ENCODE measurements around the gene MAST4. TPM values are rescaled to one million over a fixed set of nuclear protein-coding genes. Genes with fewer than 3 reads are reported as not detected.
A peak's percentile ranks its signal among the peaks of the same experiment; 100 is the strongest.

The MAST4 gene
- polyA plus RNA-seq, 2 of the 4 experiments (the other 2 are of a cell fraction), result 1.2 to 5.8 TPM

- ATAC-seq, result no peak
- CTCF ChIA-PET, result interaction anchor here (3.1 kb wide), 1 partner anchor 14 kb away, joined by 19 read pairs; no protein-coding TSS in a partner anchor
Observed at GRCh38 chr5:67179697-67180361, 583.6 kb downstream of the MAST4 start.

GRCh38 chr5:67181648-67182221, 585.5 kb downstream of the MAST4 start:
- 65% methylated on average over 5 of the region's 5 CpGs for WGBS (ENCODE audit: missing lambda C conversion rate)
- H3K4me2 ChIP-seq, result no peak overlapping the region
- no peak for ATAC-seq

More at GRCh38 chr5:67179697-67180361, 583.6 kb downstream of the MAST4 start:
- TF ChIP-seq USF2 (IDR thresholded peaks at IDR 0.05) (no peak), CBX2 (IDR thresholded peaks at IDR 0.05; ENCODE audit: borderline replicate concordance, low read depth) (no peak)
- POLR2A ChIA-PET, result no interaction called here
- no peak overlapping the region for H3K27ac ChIP-seq
- WGBS (ENCODE audit: missing lambda C conversion rate), result 75% methylated on average over 5 of the region's 5 CpGs
- H3K4me1 ChIP-seq, result no peaks in the 10 kb centered on the region
- DNase-seq (ENCODE audit: low read depth in 1 of 2, low spot score in 1 of 2) (no peak), FAIRE-seq (no peak)
- H3K4me3 ChIP-seq, result no peak overlapping the region
- no peak overlapping the region for H3K4me2 ChIP-seq
- H3K9me3 ChIP-seq, result no peaks in the 10 kb centered on the region

GRCh38 chr5:67182301-67182790, 586.2 kb downstream of the MAST4 start:
- WGBS (ENCODE audit: missing lambda C conversion rate), result 60% methylated on average over 6 of the region's 6 CpGs
- Histone ChIP-seq H3K4me1 (no peaks in the 10 kb centered on the region), H3K4me2 (no peak overlapping the region), H3K27ac (no peak overlapping the region), H3K9me3 (no peaks in the 10 kb centered on the region), H3K4me3 (no peak overlapping the region)
- DNase-seq (ENCODE audit: low read depth in 1 of 2, low spot score in 1 of 2) (peak in 1 of 2 experiments; percentile 12), FAIRE-seq (no peak), ATAC-seq (no peak; a peak in 1 of 6 replicates)
- CTCF ChIA-PET, result interaction anchor here (0.7 to 1.7 kb wide), 3 partner anchors 16 to 967 kb away, joined by 3 to 6 read pairs (median 4); no protein-coding TSS in a partner anchor
- POLR2A ChIA-PET, result no interaction called here
- TF ChIP-seq SREBF2 (IDR thresholded peaks at IDR 0.05) (no peak), KDM1A (IDR thresholded peaks at IDR 0.05; ENCODE audit: low read depth) (no peak), CTCF (IDR thresholded peaks at IDR 0.05) (no peak), NFE2L2 (conservative IDR thresholded peaks at IDR 0.05; ENCODE audit: low read length) (no peak), MAX (IDR thresholded peaks at IDR 0.05) (no peak), CHD4 (IDR thresholded peaks at IDR 0.05; ENCODE audit: borderline replicate concordance) (no peak), RARB (CRISPR knock-in tag; IDR thresholded peaks at IDR 0.05) (no peak), PBX3 (IDR thresholded peaks at IDR 0.05) (no peak), RNF2 (IDR thresholded peaks at IDR 0.05; ENCODE audit: borderline replicate concordance, low read depth) (no peak), HEYL (CRISPR knock-in tag; IDR thresholded peaks at IDR 0.05) (no peak), HOXB5 (CRISPR knock-in tag; IDR thresholded peaks at IDR 0.05) (no peak), RAD21 (conservative IDR thresholded peaks at IDR 0.05 in 1 of 2, IDR thresholded peaks at IDR 0.05 in 1 of 2) (no peak), MAFK (IDR thresholded peaks at IDR 0.05; ENCODE audit: partially characterized antibody) (no peak), JUNB (IDR thresholded peaks at IDR 0.05) (no peak), REST (IDR thresholded peaks at IDR 0.05) (no peak)

More at GRCh38 chr5:67181648-67182221, 585.5 kb downstream of the MAST4 start:
- FAIRE-seq (no peak), DNase-seq (ENCODE audit: low read depth in 1 of 2, low spot score in 1 of 2) (no peak)
- no peaks in the 10 kb centered on the region for H3K4me1 ChIP-seq
- no peak overlapping the region for H3K27ac ChIP-seq
- H3K4me3 ChIP-seq, result no peak overlapping the region
- ChIA-PET CTCF (interaction anchor here (0.7 to 3.1 kb wide), 3 partner anchors 11 to 966 kb away, joined by 3 to 19 read pairs (median 4); no protein-coding TSS in a partner anchor), POLR2A (no interaction called here)
- TF ChIP-seq PHF8 (IDR thresholded peaks at IDR 0.05; ENCODE audit: borderline replicate concordance, low read depth) (no peak), ATOH8 (CRISPR knock-in tag; IDR thresholded peaks at IDR 0.05; ENCODE audit: low read depth) (no peak), CEBPB (IDR thresholded peaks at IDR 0.05) (no peak), POLR2AphosphoS2 (conservative IDR thresholded peaks at IDR 0.05; ENCODE audit: low read length) (no peak), ZSCAN20 (CRISPR knock-in tag; IDR thresholded peaks at IDR 0.05) (no peak), NPAS2 (CRISPR knock-in tag; IDR thresholded peaks at IDR 0.05; ENCODE audit: borderline replicate concordance) (no peak), ZFP36 (IDR thresholded peaks at IDR 0.05; ENCODE audit: borderline replicate concordance, partially characterized antibody) (no peak), RFX5 (IDR thresholded peaks at IDR 0.05) (no peak), CHD2 (IDR thresholded peaks at IDR 0.05; ENCODE audit: low read length, partially characterized antibody) (no peak)
- H3K9me3 ChIP-seq, result no peaks in the 10 kb centered on the region

Measured in A549 (cell line).